HG03064 (cell line): ENCODE data around the gene APLF.
"Not testable (repeated sequence)": the region's sequence is repeated elsewhere in the genome, so short reads cannot be mapped to it uniquely, and the experiment has no call there.

Experiments used
- ATAC-seq: cut with Tn5 transposase; IDR thresholded peaks from one replicate; pipeline ENCODE4 v1.9.1; 2021; ENCODE audit warnings: low read depth; ENCODE audit not compliant: unreplicated experiment

The APLF gene

GRCh38 chr2:68569604-68570003, 102.2 kb downstream of the APLF start:
- ATAC-seq, result no peak

GRCh38 chr2:68570434-68570833, 103.0 kb downstream of the APLF start:
- ATAC-seq, result not testable (repeated sequence)

- ATAC-seq, result no peak
These were observed 106.9 kb downstream of the APLF start for GRCh38 chr2:68574202-68574791.

- no peak for ATAC-seq
These were observed 109.8 kb downstream of the APLF start for GRCh38 chr2:68577183-68577582.

- ATAC-seq, result no peak
These were observed 112.3 kb downstream of the APLF start for GRCh38 chr2:68579689-68580088.

GRCh38 chr2:68588589-68588988, 121.2 kb downstream of the APLF start:
- no peak for ATAC-seq

- no peak for ATAC-seq
These were observed 122.6 kb downstream of the APLF start for GRCh38 chr2:68589963-68590362.

- no peak for ATAC-seq
These were observed 123.3 kb downstream of the APLF start for GRCh38 chr2:68590702-68591101.

- ATAC-seq, result no peak
These were observed 123.8 kb downstream of the APLF start for GRCh38 chr2:68591225-68591624.

- ATAC-seq, result no peak
These were observed 126.7 kb downstream of the APLF start for GRCh38 chr2:68594041-68594440.

GRCh38 chr2:68594674-68595492, 127.5 kb downstream of the APLF start:
- ATAC-seq, result no peak

GRCh38 chr2:68595493-68595785, 128.1 kb downstream of the APLF start:
- ATAC-seq, result not testable (repeated sequence)

GRCh38 chr2:68600495-68600894, 133.1 kb downstream of the APLF start:
- not testable (repeated sequence) for ATAC-seq

- no peak for ATAC-seq
These were observed 135.7 kb downstream of the APLF start for GRCh38 chr2:68603059-68603458.

GRCh38 chr2:68604077-68604476, 136.7 kb downstream of the APLF start:
- no peak for ATAC-seq

GRCh38 chr2:68605939-68606338, 138.6 kb downstream of the APLF start:
- ATAC-seq, result no peak

GRCh38 chr2:68606759-68607158, 139.4 kb downstream of the APLF start:
- ATAC-seq, result no peak

GRCh38 chr2:68607837-68608236, 140.5 kb downstream of the APLF start:
- ATAC-seq, result no peak

- ATAC-seq, result no peak
These were observed 145.6 kb downstream of the APLF start for GRCh38 chr2:68612765-68613519.

GRCh38 chr2:68620772-68621171, 153.4 kb downstream of the APLF start:
- ATAC-seq, result no peak

GRCh38 chr2:68623820-68624219, 156.4 kb downstream of the APLF start:
- ATAC-seq, result no peak

GRCh38 chr2:68627615-68628014, 160.2 kb downstream of the APLF start:
- ATAC-seq, result no peak
